ENCODE measurements around the gene TPRA1. TPM values are rescaled to one million over a fixed set of nuclear protein-coding genes. Genes with fewer than 3 reads are reported as not detected.
A peak's percentile ranks its signal among the peaks of the same experiment; 100 is the strongest.

TPRA1 gene
- polyA plus RNA-seq, 2 of the 4 experiments (the other 2 are of a cell fraction): 13.5 to 19.5 TPM

DNA sequence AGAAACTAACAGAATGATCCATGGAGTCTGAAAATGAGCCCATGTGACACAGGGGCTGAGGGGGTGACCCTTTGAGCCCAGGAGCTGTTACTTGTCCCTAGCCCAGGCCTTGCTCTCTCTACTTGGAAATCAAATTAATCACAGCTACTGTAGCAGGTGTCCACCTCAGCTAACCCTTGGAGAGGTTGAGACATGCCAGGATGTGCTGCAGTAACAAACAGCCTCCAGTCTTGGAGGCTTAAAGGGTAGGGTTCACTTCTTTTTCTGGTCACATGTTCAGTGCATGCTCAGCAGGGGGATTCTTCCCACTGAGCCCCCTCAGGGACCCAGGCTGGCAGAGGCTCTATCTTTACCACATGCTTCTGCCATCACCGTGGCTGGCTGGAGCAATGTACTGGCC is 21.4 kb downstream of the TPRA1 start:
- POLR2A ChIA-PET: no interaction called here
- TF ChIP-seq JUNB (IDR thresholded peaks at IDR 0.05): no peak
- TF ChIP-seq FOSB (CRISPR knock-in tag; IDR thresholded peaks at IDR 0.05): no peak
- no peak for TF ChIP-seq HOXA7 (CRISPR knock-in tag; IDR thresholded peaks at IDR 0.05)
- no peak for TF ChIP-seq PBX3 (IDR thresholded peaks at IDR 0.05)
- TF ChIP-seq HDAC2 (IDR thresholded peaks at IDR 0.05): no peak
- no peak for TF ChIP-seq MAFK (IDR thresholded peaks at IDR 0.05; ENCODE audit: partially characterized antibody)
- TF ChIP-seq, protein P1, sequence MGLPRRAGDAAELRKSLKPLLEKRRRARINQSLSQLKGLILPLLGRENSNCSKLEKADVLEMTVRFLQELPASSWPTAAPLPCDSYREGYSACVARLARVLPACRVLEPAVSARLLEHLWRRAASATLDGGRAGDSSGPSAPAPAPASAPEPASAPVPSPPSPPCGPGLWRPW (IDR thresholded peaks at IDR 0.05): no peak
- TF ChIP-seq, protein P2, sequence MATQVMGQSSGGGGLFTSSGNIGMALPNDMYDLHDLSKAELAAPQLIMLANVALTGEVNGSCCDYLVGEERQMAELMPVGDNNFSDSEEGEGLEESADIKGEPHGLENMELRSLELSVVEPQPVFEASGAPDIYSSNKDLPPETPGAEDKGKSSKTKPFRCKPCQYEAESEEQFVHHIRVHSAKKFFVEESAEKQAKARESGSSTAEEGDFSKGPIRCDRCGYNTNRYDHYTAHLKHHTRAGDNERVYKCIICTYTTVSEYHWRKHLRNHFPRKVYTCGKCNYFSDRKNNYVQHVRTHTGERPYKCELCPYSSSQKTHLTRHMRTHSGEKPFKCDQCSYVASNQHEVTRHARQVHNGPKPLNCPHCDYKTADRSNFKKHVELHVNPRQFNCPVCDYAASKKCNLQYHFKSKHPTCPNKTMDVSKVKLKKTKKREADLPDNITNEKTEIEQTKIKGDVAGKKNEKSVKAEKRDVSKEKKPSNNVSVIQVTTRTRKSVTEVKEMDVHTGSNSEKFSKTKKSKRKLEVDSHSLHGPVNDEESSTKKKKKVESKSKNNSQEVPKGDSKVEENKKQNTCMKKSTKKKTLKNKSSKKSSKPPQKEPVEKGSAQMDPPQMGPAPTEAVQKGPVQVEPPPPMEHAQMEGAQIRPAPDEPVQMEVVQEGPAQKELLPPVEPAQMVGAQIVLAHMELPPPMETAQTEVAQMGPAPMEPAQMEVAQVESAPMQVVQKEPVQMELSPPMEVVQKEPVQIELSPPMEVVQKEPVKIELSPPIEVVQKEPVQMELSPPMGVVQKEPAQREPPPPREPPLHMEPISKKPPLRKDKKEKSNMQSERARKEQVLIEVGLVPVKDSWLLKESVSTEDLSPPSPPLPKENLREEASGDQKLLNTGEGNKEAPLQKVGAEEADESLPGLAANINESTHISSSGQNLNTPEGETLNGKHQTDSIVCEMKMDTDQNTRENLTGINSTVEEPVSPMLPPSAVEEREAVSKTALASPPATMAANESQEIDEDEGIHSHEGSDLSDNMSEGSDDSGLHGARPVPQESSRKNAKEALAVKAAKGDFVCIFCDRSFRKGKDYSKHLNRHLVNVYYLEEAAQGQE (IDR thresholded peaks at IDR 0.05): no peak
- no peak for TF ChIP-seq MYC (IDR thresholded peaks at IDR 0.05; ENCODE audit: borderline replicate concordance, low read length)
- no peak for TF ChIP-seq NFE2L2 (conservative IDR thresholded peaks at IDR 0.05; ENCODE audit: low read length)
- no peak for TF ChIP-seq EHF (CRISPR knock-in tag; IDR thresholded peaks at IDR 0.05)
- TF ChIP-seq SREBF2 (IDR thresholded peaks at IDR 0.05): no peak
- no peak for TF ChIP-seq GATA3 (IDR thresholded peaks at IDR 0.05; ENCODE audit: borderline replicate concordance)

GRCh38 chr3:127568586-127568985 is 21.9 kb downstream of the TPRA1 start:
- Histone ChIP-seq H3K9me3 (no peaks in the 10 kb centered on the region), H3K4me2 (no peak overlapping the region), H3K27ac (no peak overlapping the region), H3K4me1 (no peaks in the 10 kb centered on the region), H3K4me3 (no peak overlapping the region)
- no CpG with 5 or more reads among the region's 9 CpGs for WGBS (ENCODE audit: missing lambda C conversion rate)
- CTCF ChIA-PET: interaction anchor here (1.0 to 1.8 kb wide), 4 partner anchors 15 to 25 kb away, joined by 3 to 6 read pairs (median 4); no protein-coding TSS in a partner anchor
- no peak for TF ChIP-seq HOXB5 (CRISPR knock-in tag; IDR thresholded peaks at IDR 0.05)
- TF ChIP-seq MAFK (IDR thresholded peaks at IDR 0.05; ENCODE audit: partially characterized antibody): no peak
- TF ChIP-seq ZSCAN20 (CRISPR knock-in tag; IDR thresholded peaks at IDR 0.05): no peak
- TF ChIP-seq SREBF2 (IDR thresholded peaks at IDR 0.05): no peak
- no peak for TF ChIP-seq ESRRA (IDR thresholded peaks at IDR 0.05; ENCODE audit: borderline replicate concordance, low read length)
- no peak for TF ChIP-seq KDM5A (IDR thresholded peaks at IDR 0.05)
- TF ChIP-seq HOXB13 (CRISPR knock-in tag; IDR thresholded peaks at IDR 0.05; ENCODE audit: low read depth): no peak
- no peak for TF ChIP-seq EHF (CRISPR knock-in tag; IDR thresholded peaks at IDR 0.05)
- TF ChIP-seq USF2 (IDR thresholded peaks at IDR 0.05): no peak
- TF ChIP-seq TFCP2L1 (CRISPR knock-in tag; IDR thresholded peaks at IDR 0.05): no peak
- no peak for TF ChIP-seq KDM1A (IDR thresholded peaks at IDR 0.05; ENCODE audit: low read depth)
- TF ChIP-seq BHLHE40 (IDR thresholded peaks at IDR 0.05; ENCODE audit: low read depth, low read length): no peak
- TF ChIP-seq, protein P2 (IDR thresholded peaks at IDR 0.05): no peak
- no peak for TF ChIP-seq E2F6 (IDR thresholded peaks at IDR 0.05; ENCODE audit: borderline replicate concordance, low read depth)
- FAIRE-seq: no peak
- POLR2A ChIA-PET: no interaction called here
- DNase-seq (ENCODE audit: low read depth in 1 of 2, low spot score in 1 of 2): no peak
- ATAC-seq: peak in 1 of 2 experiments; percentile 8; a peak in 1 of 6 replicates

More for the DNA sequence above, 21.4 kb downstream of the TPRA1 start:
- CTCF ChIA-PET: interaction anchor here (1.0 to 1.8 kb wide), 4 partner anchors 15 to 26 kb away, joined by 3 to 6 read pairs (median 4); no protein-coding TSS in a partner anchor
- ATAC-seq: no peak; a peak in 1 of 6 replicates
- DNase-seq (ENCODE audit: low read depth in 1 of 2, low spot score in 1 of 2): no peak
- no peak for FAIRE-seq
- Histone ChIP-seq H3K4me2 (no peak overlapping the region), H3K9me3 (no peaks in the 10 kb centered on the region), H3K4me1 (no peaks in the 10 kb centered on the region), H3K27ac (no peak overlapping the region), H3K4me3 (no peak overlapping the region)
- 50% methylated on average over 1 of the region's 1 CpG for WGBS (ENCODE audit: missing lambda C conversion rate)

Data from A549 (cell line).